H9 (cell line): Measurements from ENCODE around the gene USE1. TPM values are rescaled to one million over a fixed set of nuclear protein-coding genes. Genes with fewer than 3 reads are reported as not detected.
A peak's percentile ranks its signal among the peaks of the same experiment; 100 is the strongest.

Source experiments
- DNase-seq: peaks from one replicate; pipeline ENCODE4 v3.0.0-alpha.2; 2017
- H2AFZ ChIP-seq: one replicate; pipeline ENCODE4 v1.6.1; 2013; ENCODE audit warnings: mild to moderate bottlenecking, low read length, control low read depth, moderate library complexity
- H2AK5ac ChIP-seq: 2 replicates; pipeline ENCODE4 v1.6.1; 2013; ENCODE audit warnings: low read length, control low read depth, mixed read lengths; ENCODE audit not compliant: insufficient read length
- H2BK120ac ChIP-seq: one replicate; pipeline ENCODE4 v1.6.1; 2013; ENCODE audit warnings: low read depth, mild to moderate bottlenecking, low read length, control low read depth, inconsistent platforms; ENCODE audit not compliant: poor library complexity, severe bottlenecking
- H2BK12ac ChIP-seq: 2 replicates; pipeline ENCODE4 v1.6.1; 2013; ENCODE audit warnings: low read length, control low read depth, mixed read lengths, low read depth; ENCODE audit not compliant: insufficient read length
- H2BK15ac ChIP-seq: 2 replicates; pipeline ENCODE4 v1.6.1; 2013; ENCODE audit warnings: low read depth, low read length, control low read depth
- H2BK20ac ChIP-seq: one replicate; pipeline ENCODE4 v1.6.1; 2013; ENCODE audit warnings: low read depth, mild to moderate bottlenecking, low read length, control low read depth, inconsistent platforms; ENCODE audit not compliant: poor library complexity, severe bottlenecking
- H2BK5ac ChIP-seq: 2 replicates; pipeline ENCODE4 v1.6.1; 2013; ENCODE audit warnings: low read length, control low read depth, mixed read lengths; ENCODE audit not compliant: insufficient read length
- H3K14ac ChIP-seq: 2 replicates; pipeline ENCODE4 v1.6.1; 2013; ENCODE audit warnings: low read length, control low read depth; ENCODE audit not compliant: insufficient read depth
- H3K18ac ChIP-seq: 2 replicates; pipeline ENCODE4 v1.6.1; 2013; ENCODE audit warnings: low read depth, mild to moderate bottlenecking, mixed read lengths, low read length, control low read depth; ENCODE audit not compliant: insufficient read length
- H3K23ac ChIP-seq: 2 replicates; pipeline ENCODE4 v1.6.1; 2013; ENCODE audit warnings: low read length, control low read depth, mixed read lengths, low read depth; ENCODE audit not compliant: insufficient read length
- H3K23me2 ChIP-seq: 2 replicates; pipeline ENCODE4 v1.6.1; 2013; ENCODE audit warnings: low read depth, mild to moderate bottlenecking, mixed read lengths, low read length, control low read depth; ENCODE audit not compliant: insufficient read length, poor library complexity, severe bottlenecking
- H3K27ac ChIP-seq: 2 replicates; pipeline ENCODE4 v1.5.1; 2013; ENCODE audit warnings: low read length, control low read depth, mixed read lengths, low read depth; ENCODE audit not compliant: insufficient read length
- H3K27me3 ChIP-seq: 2 replicates; pipeline ENCODE4 v1.6.1; 2013; ENCODE audit warnings: low read length, control low read depth, inconsistent platforms; ENCODE audit not compliant: insufficient read depth
- H3K4ac ChIP-seq: 2 replicates; pipeline ENCODE4 v1.6.1; 2013; ENCODE audit warnings: low read depth, mild to moderate bottlenecking, control low read depth, inconsistent platforms, low read length, moderate library complexity
- H3K4me1 ChIP-seq: 2 replicates; pipeline ENCODE4 v1.6.1; 2013; ENCODE audit warnings: low read length, control low read depth, inconsistent platforms; ENCODE audit not compliant: insufficient read depth
- H3K4me2 ChIP-seq: 2 replicates; pipeline ENCODE4 v1.6.1; 2013; ENCODE audit warnings: low read length, control low read depth, mixed read lengths; ENCODE audit not compliant: insufficient read length, insufficient read depth
- H3K56ac ChIP-seq: 2 replicates; pipeline ENCODE4 v1.6.1; 2013; ENCODE audit warnings: low read depth, mild to moderate bottlenecking, mixed read lengths, low read length, control low read depth; ENCODE audit not compliant: insufficient read length
- H3K79me1 ChIP-seq: 2 replicates; pipeline ENCODE4 v1.6.1; 2013; ENCODE audit warnings: low read depth, mild to moderate bottlenecking, moderate library complexity, low read length, control low read depth, inconsistent platforms; ENCODE audit not compliant: insufficient read depth, poor library complexity, severe bottlenecking
- H3K79me2 ChIP-seq: 2 replicates; pipeline ENCODE4 v1.6.1; 2013; ENCODE audit warnings: low read length, control low read depth, inconsistent platforms; ENCODE audit not compliant: insufficient read depth
- H3K9ac ChIP-seq: 2 replicates; pipeline ENCODE4 v1.6.1; 2013; ENCODE audit warnings: low read length, control low read depth, mixed read lengths; ENCODE audit not compliant: insufficient read length; ENCODE audit errors: extremely low read depth
- H3K9me3 ChIP-seq: one replicate; pipeline ENCODE4 v1.6.1; 2013; ENCODE audit warnings: low read depth, low read length, inconsistent platforms; ENCODE audit not compliant: control insufficient read depth
- H3T11ph ChIP-seq: one replicate; pipeline ENCODE4 v1.6.1; 2013; ENCODE audit warnings: mild to moderate bottlenecking, low read length, control low read depth, inconsistent platforms
- H4K20me1 ChIP-seq: one replicate; pipeline ENCODE4 v1.6.1; 2013; ENCODE audit not compliant: control insufficient read depth, insufficient read length, insufficient read depth
- H4K5ac ChIP-seq: 2 replicates; pipeline ENCODE4 v1.6.1; 2013; ENCODE audit warnings: low read depth, mild to moderate bottlenecking, mixed read lengths, low read length, control low read depth; ENCODE audit not compliant: insufficient read length
- H4K8ac ChIP-seq: replicated peaks from 2 replicates; pipeline ENCODE4 v1.6.1; 2013; ENCODE audit warnings: low read length, control low read depth, mixed read lengths, low read depth; ENCODE audit not compliant: insufficient read length
- H4K91ac ChIP-seq: 2 replicates; pipeline ENCODE4 v1.6.1; 2013; ENCODE audit warnings: low read depth, mild to moderate bottlenecking, moderate library complexity, mixed read lengths, low read length, control low read depth; ENCODE audit not compliant: insufficient read length
- H3K27ac Mint-ChIP-seq, 3 experiments: 2 replicates in 2 of 3; 3 replicates in 1 of 3; pipeline ENCODE4 v1.8.0; 2020 to 2021; ENCODE audit warnings: mixed read lengths in 3 of 3, mild to moderate bottlenecking in 1 of 3, moderate library complexity in 1 of 3
- H3K27me3 Mint-ChIP-seq: 2 replicates; pipeline ENCODE4 v1.8.0; 2021; ENCODE audit warnings: low read depth, mild to moderate bottlenecking, moderate library complexity, mixed read lengths
- H3K36me3 Mint-ChIP-seq, 3 experiments: 2 replicates in 2 of 3; 3 replicates in 1 of 3; pipeline ENCODE4 v1.8.0; 2020 to 2021; ENCODE audit warnings: low read depth in 3 of 3, mixed read lengths in 3 of 3; ENCODE audit not compliant: insufficient read depth in 1 of 3
- H3K4me1 Mint-ChIP-seq, 2 experiments: 2 replicates each; pipeline ENCODE4 v1.8.0; 2020; ENCODE audit warnings: mixed read lengths in 2 of 2
- H3K4me3 Mint-ChIP-seq, 2 experiments: 2 replicates in 1 of 2; 3 replicates in 1 of 2; pipeline ENCODE4 v1.8.0; 2020 to 2021; ENCODE audit warnings: mild to moderate bottlenecking in 2 of 2, mixed read lengths in 2 of 2, moderate library complexity in 1 of 2
- H3K9me3 Mint-ChIP-seq, 2 experiments: 2 replicates in 1 of 2; 3 replicates in 1 of 2; pipeline ENCODE4 v1.8.0; 2020; ENCODE audit warnings: mild to moderate bottlenecking in 2 of 2, mixed read lengths in 2 of 2, moderate library complexity in 1 of 2
- CTCF ChIP-seq: fragments of 200-600 bp; sonication (generic); conservative IDR thresholded peaks from 3 replicates; pipeline ENCODE4 v1.8.0; 2021; ENCODE audit warnings: antibody characterized with exemption, mild to moderate bottlenecking
- WGBS: extraction: QIAGEN DNeasy Blood & Tissue Kit; methylation state at CpG from one replicate; pipeline ENCODE4 v1.1.7; 2013; ENCODE audit warnings: missing lambda C conversion rate, low lambda C conversion rate, mixed read lengths; ENCODE audit not compliant: insufficient read length; ENCODE audit errors: extremely low coverage; 5-methylcytosine and 5-hydroxymethylcytosine counted together
- total RNA-seq: library from RNA; stranded (reverse); gene quantifications from 2 replicates; pipeline ENCODE4 v1.2.1, GENCODE V29; 2021

Gene USE1
- total RNA-seq, 1 experiment from 2014 or later, result 16.2 TPM

GRCh38 chr19:17246681-17247425, 31.7 kb downstream of the USE1 start:
- H3K4ac ChIP-seq, result no peak overlapping the region
- no peak overlapping the region for H2AK5ac ChIP-seq
- no peak overlapping the region for H2BK5ac ChIP-seq
- no peaks in the 10 kb centered on the region for H3K27me3 ChIP-seq
- peak overlapping the region; percentile 8 for H3K4me2 ChIP-seq
- no peak for TF ChIP-seq CTCF
- H4K5ac ChIP-seq, result no peak overlapping the region
- H3K9me3 ChIP-seq, result no peaks in the 10 kb centered on the region
- H3K27ac ChIP-seq, result no peak overlapping the region
- peak overlapping the region; percentile 79 to 89 for H3K4me3 Mint-ChIP-seq
- peaks cover 2% of the 10 kb centered on the region; the same call in 1 of the 2 replicates for H3K27me3 Mint-ChIP-seq
- H4K91ac ChIP-seq, result no peak overlapping the region
- peaks cover 34 to 48% of the 10 kb centered on the region in 2 experiments for H3K4me1 Mint-ChIP-seq
- H3K18ac ChIP-seq, result peak overlapping the region; percentile 51
- no peak overlapping the region for H2BK20ac ChIP-seq
- H2AFZ ChIP-seq, result no peak overlapping the region
- no peaks in the 10 kb centered on the region for H4K20me1 ChIP-seq
- peaks cover 4% of the 10 kb centered on the region; the same call in 1 of the 2 replicates for H3K4me1 ChIP-seq
- peaks cover 17% of the 10 kb centered on the region for H3K23me2 ChIP-seq
- no peak overlapping the region for H2BK12ac ChIP-seq
- peaks cover 0 to 3% of the 10 kb centered on the region in 2 experiments; a peak in 1 of 5 replicates for H3K9me3 Mint-ChIP-seq
- H2BK15ac ChIP-seq, result no peak overlapping the region
- H3T11ph ChIP-seq, result no peak overlapping the region
- DNase-seq, result no peak
- H4K8ac ChIP-seq, result no peak overlapping the region
- H3K23ac ChIP-seq, result no peak overlapping the region
- H2BK120ac ChIP-seq, result no peak overlapping the region
- no CpG with 5 or more reads among the region's 21 CpGs for WGBS
- peaks cover 0 to 10% (median 4%) of the 10 kb centered on the region in 3 experiments; a peak in 5 of 7 replicates for H3K36me3 Mint-ChIP-seq
- H3K27ac Mint-ChIP-seq, result peak overlapping the region; percentile 95 to 97 (median 97); a peak in 6 of 7 replicates
- no peaks in the 10 kb centered on the region for H3K79me1 ChIP-seq
- H3K79me2 ChIP-seq, result peaks cover 21% of the 10 kb centered on the region; the same call in 1 of the 2 replicates
- H3K9ac ChIP-seq, result no peak overlapping the region
- no peak overlapping the region for H3K14ac ChIP-seq
- H3K56ac ChIP-seq, result no peak overlapping the region
